A549 (cell line): ENCODE measurements around the gene PRKCE. TPM values are rescaled to one million over a fixed set of nuclear protein-coding genes. Genes with fewer than 3 reads are reported as not detected.

Experiments used
- ATAC-seq, 2 experiments: fragments of 200-7000 bp in 1 of 2; fragments of >200 bp in 1 of 2; cut with Nextera tagmentation in 1 of 2; cut with Tn5 transposase in 1 of 2; 3 replicates each; pipeline versions ENCODE4 v1.8.0 to v1.9.1; 2018 to 2020; ENCODE audit warnings: mild to moderate bottlenecking in 1 of 2, moderate library complexity in 1 of 2
- CTCF ChIA-PET: fragments of 300-600 bp; sonication (Branson Sonifier 250); formaldehyde crosslinking; extraction: SDS; loops from one replicate; lab custom pipeline; 2021; ENCODE audit warnings: antibody characterized with exemption, inconsistent platforms; lab: Yijun Ruan, JAX
- POLR2A ChIA-PET: fragments of 350-600 bp; formaldehyde crosslinking; extraction: SDS; loops from one replicate; lab custom pipeline; 2021; ENCODE audit warnings: antibody characterized with exemption, inconsistent platforms; lab: Yijun Ruan, JAX
- DNase-seq, 2 experiments: peaks; one replicate each; pipeline versions ENCODE4 v3.0.0 to v3.0.0-alpha.2; 2011 to 2016; ENCODE audit warnings: low read depth in 1 of 2, low spot score in 1 of 2
- FAIRE-seq: peaks from 2 replicates; lab custom pipeline; 2011; peaks lifted over from hg19 to GRCh38; lab: Jason Lieb, UNC
- H3K27ac ChIP-seq, 2 experiments: fragments of >200 bp; sonication (Bioruptor Twin); formaldehyde crosslinking; 3 replicates each; pipeline ENCODE4 v1.5.1; 2016 to 2017
- H3K4me1 ChIP-seq: fragments of >200 bp; sonication (Bioruptor Twin); formaldehyde crosslinking; 3 replicates; pipeline ENCODE4 v1.6.1; 2016
- H3K4me2 ChIP-seq: fragments of >200 bp; sonication (Bioruptor Twin); formaldehyde crosslinking; 3 replicates; pipeline ENCODE4 v1.6.1; 2016
- H3K4me3 ChIP-seq: fragments of >200 bp; sonication (Bioruptor Twin); formaldehyde crosslinking; 3 replicates; pipeline ENCODE4 v1.5.1; 2016
- H3K9me3 ChIP-seq: fragments of >200 bp; sonication (Bioruptor Twin); formaldehyde crosslinking; 3 replicates; pipeline ENCODE4 v1.6.1; 2016
- CEBPB ChIP-seq, 2 experiments: fragments of >200 bp in 1 of 2; sonication (Bioruptor Twin) in 1 of 2; formaldehyde crosslinking in 1 of 2; IDR thresholded peaks; 2 replicates each; pipeline ENCODE4 v1.6.1; 2012 to 2016
- GATA3 ChIP-seq: IDR thresholded peaks from 2 replicates; pipeline ENCODE4 v1.6.1; 2012; ENCODE audit warnings: borderline replicate concordance
- HOXB5 ChIP-seq: fragments of 250-450 bp; sonication (Bioruptor Pico); IDR thresholded peaks from 2 replicates; pipeline ENCODE4 v1.5.0; 2020; ENCODE audit warnings: mild to moderate bottlenecking, moderate library complexity
- JUN ChIP-seq, 2 experiments: fragments of >200 bp; sonication (Bioruptor Twin); formaldehyde crosslinking; IDR thresholded peaks; 2 replicates in 1 of 2; 3 replicates in 1 of 2; pipeline ENCODE4 v1.6.1; 2016 to 2017
- MAFK ChIP-seq: fragments of 450-650 bp; IDR thresholded peaks from 2 replicates; pipeline ENCODE4 v1.6.1; 2014; ENCODE audit not compliant: partially characterized antibody
- MYC ChIP-seq: IDR thresholded peaks from 2 replicates; pipeline ENCODE4 v1.6.1; 2012; ENCODE audit warnings: mild to moderate bottlenecking, inconsistent platforms, low read length, improper control_type of control experiment, borderline replicate concordance
- RAD21 ChIP-seq, 2 experiments: fragments of >200 bp in 1 of 2; sonication (Bioruptor Twin) in 1 of 2; formaldehyde crosslinking in 1 of 2; IDR thresholded peaks in 1 of 2; conservative IDR thresholded peaks in 1 of 2; 2 replicates in 1 of 2; 3 replicates in 1 of 2; pipeline ENCODE4 v1.6.1; 2012 to 2018; ENCODE audit warnings: inconsistent platforms in 1 of 2
- RARB ChIP-seq: fragments of 250-450 bp; sonication (Bioruptor Pico); IDR thresholded peaks from 2 replicates; pipeline ENCODE4 v1.8.0; 2021; ENCODE audit warnings: mild to moderate bottlenecking, moderate library complexity
- SMC3 ChIP-seq: fragments of >200 bp; sonication (Bioruptor Twin); formaldehyde crosslinking; IDR thresholded peaks from 3 replicates; pipeline ENCODE4 v1.6.1; 2018; ENCODE audit warnings: inconsistent platforms
- ZNF302 ChIP-seq: fragments of 250-450 bp; sonication (Bioruptor Pico); IDR thresholded peaks from 2 replicates; pipeline ENCODE4 v1.9.0; 2021; ENCODE audit warnings: inconsistent platforms, mild to moderate bottlenecking, moderate library complexity
- ZSCAN20 ChIP-seq: fragments of 250-450 bp; sonication (Bioruptor Pico); IDR thresholded peaks from 2 replicates; pipeline ENCODE4 v1.8.0; 2022; ENCODE audit warnings: mild to moderate bottlenecking, moderate library complexity
- WGBS: methylation state at CpG from one replicate; pipeline ENCODE4 v1.1.6; 2017; ENCODE audit errors: missing lambda C conversion rate; 5-methylcytosine and 5-hydroxymethylcytosine counted together
- polyA plus RNA-seq, 4 experiments: library from polyadenylated mRNA; depleted of rRNA in 3 of 4; stranded (reverse); fragments of >200 nt; fragmentation: RNase III in 1 of 4; extraction: RNeasy Plus Mini Kit Qiagen cat#74134 plus additional on column Dnase treatment in 1 of 4; gene quantifications; 2 replicates in 3 of 4; 3 replicates in 1 of 4; pipeline ENCODE4 v1.2.3, GENCODE V29; 2011 to 2017
- TF ChIP-seq, protein P1 (sequence below): IDR thresholded peaks from 2 replicates; pipeline ENCODE4 v1.6.1; 2012; ENCODE audit warnings: low read depth, borderline replicate concordance
- TF ChIP-seq, protein P2 (sequence below): fragments of >200 bp; sonication (Bioruptor Twin); formaldehyde crosslinking; IDR thresholded peaks from 3 replicates; pipeline ENCODE4 v1.5.1; 2016
- TF ChIP-seq, protein P3 (sequence below): IDR thresholded peaks from 2 replicates; pipeline ENCODE4 v1.6.1; 2012
- TF ChIP-seq, protein P4 (sequence below): fragments of 250-450 bp; sonication (Bioruptor Pico); IDR thresholded peaks from 2 replicates; pipeline ENCODE4 v1.5.0; 2021; ENCODE audit warnings: mild to moderate bottlenecking, moderate library complexity, borderline replicate concordance
- TF ChIP-seq, protein P5 (sequence below): IDR thresholded peaks from 2 replicates; pipeline ENCODE4 v1.6.1; 2012
- TF ChIP-seq, protein P6 (sequence below): fragments of >200 bp; sonication (Bioruptor Twin); formaldehyde crosslinking; IDR thresholded peaks from 2 replicates; pipeline ENCODE4 v1.6.1; 2016

PRKCE gene
- polyA plus RNA-seq, 2 of the 4 experiments (the other 2 are of a cell fraction), result 11.5 to 12.0 TPM

DNA sequence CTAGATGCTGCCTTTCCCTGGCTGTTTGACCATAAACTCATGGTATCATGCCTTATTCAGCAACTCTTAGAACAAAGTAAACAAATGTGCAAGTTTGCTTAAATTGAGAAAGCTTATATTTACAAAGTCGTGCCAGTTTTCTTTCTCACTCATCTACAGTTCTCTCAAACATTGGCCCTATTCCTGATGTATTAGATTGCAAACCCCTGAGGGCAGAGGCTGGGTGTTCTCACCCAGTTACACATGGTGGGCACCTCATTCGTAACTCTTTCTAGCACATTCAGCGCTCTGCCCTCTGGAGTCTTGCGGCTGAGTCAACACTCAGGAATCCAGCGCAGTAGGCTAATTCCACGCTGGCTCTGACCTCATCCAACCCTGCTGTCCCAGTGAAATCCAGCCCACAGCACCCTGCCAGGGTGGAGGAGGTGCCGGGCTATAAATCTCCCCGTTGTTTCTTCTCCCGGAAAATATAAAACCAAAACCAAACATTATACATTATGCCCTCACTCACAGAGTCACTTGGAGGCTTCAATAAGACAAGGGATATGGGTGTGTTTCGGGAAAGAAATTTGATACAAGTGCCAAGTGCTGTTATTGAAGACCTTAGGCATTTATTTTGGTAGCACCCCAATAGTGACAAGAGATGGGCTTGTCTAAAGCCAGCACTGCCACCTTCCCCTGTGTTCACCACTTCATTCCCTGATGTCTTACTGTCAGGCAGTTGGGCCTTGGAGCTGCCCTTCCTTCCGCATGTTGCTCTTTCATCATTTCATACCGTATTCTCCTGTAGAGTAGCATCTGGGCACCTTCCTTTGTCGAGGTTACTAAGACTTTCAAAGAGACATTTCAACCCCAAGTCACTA is 287.4 kb downstream of the PRKCE start (continued):
- TF ChIP-seq, protein P1, sequence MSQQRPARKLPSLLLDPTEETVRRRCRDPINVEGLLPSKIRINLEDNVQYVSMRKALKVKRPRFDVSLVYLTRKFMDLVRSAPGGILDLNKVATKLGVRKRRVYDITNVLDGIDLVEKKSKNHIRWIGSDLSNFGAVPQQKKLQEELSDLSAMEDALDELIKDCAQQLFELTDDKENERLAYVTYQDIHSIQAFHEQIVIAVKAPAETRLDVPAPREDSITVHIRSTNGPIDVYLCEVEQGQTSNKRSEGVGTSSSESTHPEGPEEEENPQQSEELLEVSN, result peak; percentile 66; the same call in 1 of the 2 replicates

DNA sequence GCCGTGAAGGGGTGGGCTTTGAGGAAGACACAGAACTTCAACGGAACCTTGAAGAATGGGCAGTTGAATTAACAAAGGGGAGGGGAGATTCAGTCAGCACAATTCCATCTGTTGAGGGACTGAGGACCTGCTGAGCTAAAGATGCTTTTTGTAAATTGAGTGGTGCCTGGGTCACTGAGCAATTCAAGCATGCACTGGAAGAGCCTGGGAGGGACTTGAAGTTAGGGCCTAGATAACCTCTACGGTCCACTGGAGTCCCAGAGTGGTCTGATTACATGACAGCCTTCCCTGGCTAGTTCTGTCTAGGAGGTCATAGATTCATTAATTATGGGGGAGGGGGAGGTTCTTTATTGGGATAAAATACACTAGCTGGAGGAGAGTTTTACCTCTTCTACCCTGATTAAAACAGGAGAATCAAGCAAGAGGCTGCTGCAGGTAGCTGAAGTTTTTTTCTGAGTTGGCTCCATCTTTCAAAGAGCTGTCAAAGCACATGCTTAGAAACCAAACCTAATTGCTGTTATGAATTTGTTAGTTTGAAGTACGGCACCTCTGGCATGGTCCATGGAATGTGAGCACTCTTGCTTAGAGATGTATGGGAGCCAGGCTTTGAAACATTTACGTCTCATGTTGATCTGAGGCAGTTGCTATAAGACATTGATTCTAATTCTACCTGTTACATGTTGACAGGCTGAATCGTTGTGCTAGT is 290.2 kb downstream of the PRKCE start:
- no peak for ATAC-seq
- Histone ChIP-seq H3K4me1 (peaks cover 61% of the 10 kb centered on the region), H3K27ac (peak overlapping the region in 1 of 2 experiments; percentile 18; a peak in 2 of 6 replicates), H3K4me3 (no peak overlapping the region), H3K4me2 (no peak overlapping the region), H3K9me3 (no peaks in the 10 kb centered on the region)
- no peak for TF ChIP-seq HOXB5
- 90% methylated on average over 6 of the region's 6 CpGs for WGBS
- no peak for DNase-seq
- CTCF ChIA-PET, result interaction anchor here (1.2 to 2.3 kb wide), 2 partner anchors 22 to 51 kb away, joined by 3 to 9 read pairs; no protein-coding TSS in a partner anchor
- POLR2A ChIA-PET, result no interaction called here
- no peak for FAIRE-seq

DNA sequence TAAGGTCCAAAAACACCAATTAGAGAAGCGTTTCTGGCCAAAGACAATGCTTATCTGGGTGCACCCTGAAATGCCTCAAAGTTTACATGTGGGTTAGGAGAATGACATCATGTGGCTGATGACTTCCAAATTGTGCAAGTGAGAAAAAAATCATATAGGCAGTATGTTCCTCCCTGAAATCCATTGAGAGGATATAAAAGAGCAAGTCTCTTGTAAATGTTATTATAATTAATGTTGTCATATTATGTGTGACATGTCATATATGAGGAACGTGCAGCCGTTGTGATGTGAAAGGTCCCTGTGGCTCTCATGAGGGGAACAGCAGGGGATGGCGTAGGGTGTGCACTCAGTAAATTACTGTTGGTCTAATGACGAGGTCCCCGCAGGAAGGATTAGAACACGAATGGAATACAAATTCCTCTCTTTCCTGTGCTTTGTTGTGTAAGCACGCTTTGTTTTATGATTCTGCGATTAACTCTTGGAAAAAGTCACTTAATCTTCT is 290.8 kb downstream of the PRKCE start:
- TF ChIP-seq MYC, result no peak
- no peak for TF ChIP-seq RAD21 (conservative IDR thresholded peaks at IDR 0.05 in 1 of 2, IDR thresholded peaks at IDR 0.05 in 1 of 2)
- TF ChIP-seq HOXB5, result no peak
- TF ChIP-seq GATA3, result no peak
- no peak for TF ChIP-seq JUN (IDR thresholded peaks at IDR 0.05)
- TF ChIP-seq SMC3, result no peak
- TF ChIP-seq, protein P2, sequence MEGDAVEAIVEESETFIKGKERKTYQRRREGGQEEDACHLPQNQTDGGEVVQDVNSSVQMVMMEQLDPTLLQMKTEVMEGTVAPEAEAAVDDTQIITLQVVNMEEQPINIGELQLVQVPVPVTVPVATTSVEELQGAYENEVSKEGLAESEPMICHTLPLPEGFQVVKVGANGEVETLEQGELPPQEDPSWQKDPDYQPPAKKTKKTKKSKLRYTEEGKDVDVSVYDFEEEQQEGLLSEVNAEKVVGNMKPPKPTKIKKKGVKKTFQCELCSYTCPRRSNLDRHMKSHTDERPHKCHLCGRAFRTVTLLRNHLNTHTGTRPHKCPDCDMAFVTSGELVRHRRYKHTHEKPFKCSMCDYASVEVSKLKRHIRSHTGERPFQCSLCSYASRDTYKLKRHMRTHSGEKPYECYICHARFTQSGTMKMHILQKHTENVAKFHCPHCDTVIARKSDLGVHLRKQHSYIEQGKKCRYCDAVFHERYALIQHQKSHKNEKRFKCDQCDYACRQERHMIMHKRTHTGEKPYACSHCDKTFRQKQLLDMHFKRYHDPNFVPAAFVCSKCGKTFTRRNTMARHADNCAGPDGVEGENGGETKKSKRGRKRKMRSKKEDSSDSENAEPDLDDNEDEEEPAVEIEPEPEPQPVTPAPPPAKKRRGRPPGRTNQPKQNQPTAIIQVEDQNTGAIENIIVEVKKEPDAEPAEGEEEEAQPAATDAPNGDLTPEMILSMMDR, result no peak
- TF ChIP-seq, protein P3, sequence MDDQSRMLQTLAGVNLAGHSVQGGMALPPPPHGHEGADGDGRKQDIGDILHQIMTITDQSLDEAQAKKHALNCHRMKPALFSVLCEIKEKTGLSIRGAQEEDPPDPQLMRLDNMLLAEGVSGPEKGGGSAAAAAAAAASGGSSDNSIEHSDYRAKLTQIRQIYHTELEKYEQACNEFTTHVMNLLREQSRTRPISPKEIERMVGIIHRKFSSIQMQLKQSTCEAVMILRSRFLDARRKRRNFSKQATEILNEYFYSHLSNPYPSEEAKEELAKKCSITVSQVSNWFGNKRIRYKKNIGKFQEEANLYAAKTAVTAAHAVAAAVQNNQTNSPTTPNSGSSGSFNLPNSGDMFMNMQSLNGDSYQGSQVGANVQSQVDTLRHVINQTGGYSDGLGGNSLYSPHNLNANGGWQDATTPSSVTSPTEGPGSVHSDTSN, result no peak
- TF ChIP-seq, protein P4, sequence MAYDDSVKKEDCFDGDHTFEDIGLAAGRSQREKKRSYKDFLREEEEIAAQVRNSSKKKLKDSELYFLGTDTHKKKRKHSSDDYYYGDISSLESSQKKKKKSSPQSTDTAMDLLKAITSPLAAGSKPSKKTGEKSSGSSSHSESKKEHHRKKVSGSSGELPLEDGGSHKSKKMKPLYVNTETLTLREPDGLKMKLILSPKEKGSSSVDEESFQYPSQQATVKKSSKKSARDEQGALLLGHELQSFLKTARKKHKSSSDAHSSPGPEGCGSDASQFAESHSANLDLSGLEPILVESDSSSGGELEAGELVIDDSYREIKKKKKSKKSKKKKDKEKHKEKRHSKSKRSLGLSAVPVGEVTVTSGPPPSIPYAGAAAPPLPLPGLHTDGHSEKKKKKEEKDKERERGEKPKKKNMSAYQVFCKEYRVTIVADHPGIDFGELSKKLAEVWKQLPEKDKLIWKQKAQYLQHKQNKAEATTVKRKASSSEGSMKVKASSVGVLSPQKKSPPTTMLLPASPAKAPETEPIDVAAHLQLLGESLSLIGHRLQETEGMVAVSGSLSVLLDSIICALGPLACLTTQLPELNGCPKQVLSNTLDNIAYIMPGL, result no peak
- no peak for TF ChIP-seq ZNF302
- TF ChIP-seq MAFK, result no peak
- TF ChIP-seq RARB (CRISPR knock-in tag), result no peak
- TF ChIP-seq ZSCAN20, result no peak
- TF ChIP-seq, protein P5, sequence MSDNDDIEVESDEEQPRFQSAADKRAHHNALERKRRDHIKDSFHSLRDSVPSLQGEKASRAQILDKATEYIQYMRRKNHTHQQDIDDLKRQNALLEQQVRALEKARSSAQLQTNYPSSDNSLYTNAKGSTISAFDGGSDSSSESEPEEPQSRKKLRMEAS, result no peak
- TF ChIP-seq CEBPB (IDR thresholded peaks at IDR 0.05), result no peak
- TF ChIP-seq, protein P6, sequence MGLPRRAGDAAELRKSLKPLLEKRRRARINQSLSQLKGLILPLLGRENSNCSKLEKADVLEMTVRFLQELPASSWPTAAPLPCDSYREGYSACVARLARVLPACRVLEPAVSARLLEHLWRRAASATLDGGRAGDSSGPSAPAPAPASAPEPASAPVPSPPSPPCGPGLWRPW, result no peak
- Histone ChIP-seq H3K4me3 (no peak overlapping the region), H3K4me2 (no peak overlapping the region), H3K27ac (peak overlapping the region in 1 of 2 experiments; percentile 18; a peak in 2 of 6 replicates), H3K4me1 (peaks cover 56% of the 10 kb centered on the region), H3K9me3 (no peaks in the 10 kb centered on the region)
- FAIRE-seq (no peak), DNase-seq (no peak), ATAC-seq (no peak)
- WGBS, result 90% methylated on average over 9 of the region's 9 CpGs
- POLR2A ChIA-PET, result no interaction called here
- CTCF ChIA-PET, result interaction anchor here (1.2 to 2.3 kb wide), 4 partner anchors 21 to 62 kb away, joined by 3 to 15 read pairs (median 6); no protein-coding TSS in a partner anchor
